Adrenal gland (tissue), 12 donors: ENCODE data around the gene MTR. TPM values are rescaled to one million over a fixed set of nuclear protein-coding genes. Genes with fewer than 3 reads are reported as not detected.

ENCODE experiments used
- DNase-seq, 7 donors: peaks; one replicate each; pipeline ENCODE4 v3.0.0-alpha.2; 2019 to 2020
- H3K27ac ChIP-seq, 5 donors: fragments of 200-600 bp; sonication (generic) in 4 of 5; 1 replicate in 3 of 5; 2 replicates in 2 of 5; pipeline versions ENCODE4 v1.5.1 to v1.8.0; 2016 to 2020; ENCODE audit warnings: mild to moderate bottlenecking in 1 of 5
- H3K27me3 ChIP-seq: fragments of 200-600 bp; 2 replicates; pipeline ENCODE4 v1.8.0; 2021
- H3K36me3 ChIP-seq, 2 donors: fragments of 200-600 bp; replicated peaks in 1 of 2; 1 replicate in 1 of 2; 2 replicates in 1 of 2; pipeline versions ENCODE4 v1.5.1 to v1.8.0; 2018 to 2022
- H3K4me1 ChIP-seq, 2 donors: fragments of 200-600 bp; replicated peaks in 1 of 2; 1 replicate in 1 of 2; 2 replicates in 1 of 2; pipeline versions ENCODE4 v1.5.1 to v1.8.0; 2018 to 2021
- H3K4me3 ChIP-seq, 4 donors: fragments of 200-600 bp; sonication (generic) in 3 of 4; one replicate each; pipeline ENCODE4 v1.5.1; 2016 to 2018
- H3K9me3 ChIP-seq, 3 donors: fragments of 200-600 bp; sonication (generic) in 1 of 3; replicated peaks in 1 of 3; 1 replicate in 2 of 3; 2 replicates in 1 of 3; pipeline versions ENCODE4 v1.5.1 to v1.8.0; 2016 to 2021
- CTCF ChIP-seq, 6 experiments: fragments of 450-650 bp in 4 of 6; fragments of 200-600 bp in 2 of 6; sonication (generic) in 1 of 6; IDR thresholded peaks; 1 replicate in 5 of 6; 2 replicates in 1 of 6; pipeline versions ENCODE4 v1.5.1 to v1.8.0; 2016 to 2021; ENCODE audit warnings: antibody characterized with exemption in 6 of 6, mild to moderate bottlenecking in 2 of 6, moderate library complexity in 1 of 6
- POLR2A ChIP-seq, 2 donors: fragments of 450-650 bp; IDR thresholded peaks; one replicate each; pipeline ENCODE4 v1.6.1; 2017; ENCODE audit warnings: antibody characterized with exemption in 2 of 2, mild to moderate bottlenecking in 2 of 2, moderate library complexity in 1 of 2
- WGBS, 4 donors: extraction: QIAGEN DNeasy Blood & Tissue Kit in 2 of 4; methylation state at CpG; one replicate each; pipeline versions ENCODE4 v1.1.5 to v1.1.7; 2013 to 2017; 5-methylcytosine and 5-hydroxymethylcytosine counted together
- intact Hi-C, 2 donors: fragments of 100-400 bp; cut with DNase I; formaldehyde crosslinking; loops; one replicate each; pipeline versions ENCODE4 v1.14.1 to v1.15.0; 2022 to 2023
- polyA plus RNA-seq, 3 donors: library from polyadenylated mRNA; stranded (reverse); fragments of 200-250 nt in 2 of 3; fragments of 350-450 nt in 1 of 3; fragmentation: Illumina TruSeq in 1 of 3; extraction: RNeasy Lipid Tissue Mini Kit (QIAGEN cat#74804) in 1 of 3; gene quantifications; one replicate each; pipeline ENCODE4 v1.2.3, GENCODE V29; 2013 to 2014
- total RNA-seq, 9 donors: library from RNA; depleted of rRNA in 4 of 9; stranded (reverse); fragments of >200 nt in 4 of 9; fragments of 120-200 nt in 1 of 9; fragmentation: NEBNext Ultra II Directional in 1 of 9; extraction: Animal tissue kit (Norgen Biotek cat#: 25700) in 1 of 9; gene quantifications; one replicate each; pipeline versions ENCODE4 v1.1.0 to v1.2.4, GENCODE V29; 2013 to 2023
- donor health status: healthy with polysubstance abuse.
- donor health status: Bipolar disorder and iron deficiency.
- donor health status: DM: yes; HTN: yes; CAD: no.
- donor health status: DM: no; HTN: no; CAD: no.
- donor health status: DM: no; HTN: no; CAD: no.
- donor health status: DM: yes; HTN: yes; CAD: no.

MTR gene
- total and polyA plus RNA-seq, 12 donors: 7.8 to 44.3 (median 25.1) TPM

GRCh38 chr1:236886199-236886598 is 91.1 kb downstream of the MTR start:
- Histone ChIP-seq H3K4me1 (no peaks in the 10 kb centered on the region), H3K27me3 (no peaks in the 10 kb centered on the region), H3K36me3 (peaks cover 0 to 22% of the 10 kb centered on the region in 2 donors), H3K9me3 (no peaks in the 10 kb centered on the region), H3K27ac (no peak overlapping the region), H3K4me3 (no peak overlapping the region)
- intact Hi-C loops: no loop called here
- 74 to 92% (median 81%) methylated on average over 1 of the region's 1 CpG for WGBS, 4 donors
- no peak for DNase-seq
- TF ChIP-seq POLR2A (IDR thresholded peaks at IDR 0.05) (no peak), CTCF (IDR thresholded peaks at IDR 0.05) (no peak)

GRCh38 chr1:236887081-236887480 is 92.0 kb downstream of the MTR start:
- peak in 4 of 7 donors; percentile 37 to 70 (median 57) for DNase-seq
- 61 to 71% (median 64%) methylated on average over 8 of the region's 8 CpGs for WGBS, 4 donors
- intact Hi-C loops: no loop called here
- Histone ChIP-seq H3K27me3 (no peaks in the 10 kb centered on the region), H3K9me3 (no peaks in the 10 kb centered on the region), H3K36me3 (peaks cover 0 to 31% of the 10 kb centered on the region in 2 donors), H3K27ac (no peak overlapping the region), H3K4me1 (no peaks in the 10 kb centered on the region), H3K4me3 (no peak overlapping the region)
- TF ChIP-seq CTCF (IDR thresholded peaks at IDR 0.05) (no peak), POLR2A (IDR thresholded peaks at IDR 0.05) (no peak)

GRCh38 chr1:236888126-236888525 is 93.0 kb downstream of the MTR start:
- whole genome bisulfite sequencing, 4 donors: 79 to 90% (median 84%) methylated on average over 4 of the region's 4 CpGs
- DNase-seq: no peak
- H3K4me1 ChIP-seq: no peaks in the 10 kb centered on the region
- H3K9me3 ChIP-seq: no peaks in the 10 kb centered on the region
- H3K4me3 ChIP-seq: no peak overlapping the region
- no peak overlapping the region for H3K27ac ChIP-seq
- no peak for TF ChIP-seq CTCF (IDR thresholded peaks at IDR 0.05)
- no peak for TF ChIP-seq POLR2A (IDR thresholded peaks at IDR 0.05)
- H3K36me3 ChIP-seq: peaks cover 0 to 42% of the 10 kb centered on the region in 2 donors
- no peaks in the 10 kb centered on the region for H3K27me3 ChIP-seq
- intact Hi-C loops: no loop called here

- WGBS, 4 donors: 75 to 85% (median 80%) methylated on average over 8 of the region's 8 CpGs
- Histone ChIP-seq H3K4me1 (no peaks in the 10 kb centered on the region), H3K36me3 (peaks cover 0 to 47% of the 10 kb centered on the region in 2 donors), H3K9me3 (no peaks in the 10 kb centered on the region), H3K27me3 (no peaks in the 10 kb centered on the region), H3K27ac (no peak overlapping the region), H3K4me3 (no peak overlapping the region)
- intact Hi-C loops: no loop called here
- TF ChIP-seq POLR2A (IDR thresholded peaks at IDR 0.05): no peak
- no peak for TF ChIP-seq CTCF (IDR thresholded peaks at IDR 0.05)
- DNase-seq: no peak
Observed at GRCh38 chr1:236888903-236889302, 93.8 kb downstream of the MTR start.
